ENCODE results near the gene RAB15. TPM values are rescaled to one million over a fixed set of nuclear protein-coding genes. Genes with fewer than 3 reads are reported as not detected.

RAB15 gene
- total and polyA plus RNA-seq, 2 donors (not counting 3 experiments of a cell fraction or from before 2014, with no cell fraction given), result 24.9 to 33.3 TPM

GRCh38 chr14:64956697-64957406 lies 15.3 kb downstream of the RAB15 start:
- H3K9ac ChIP-seq (replicated peaks; ENCODE audit: extremely low read depth, insufficient read depth, low read length), result no peak overlapping the region
- no peak overlapping the region for H3K27ac ChIP-seq (ENCODE audit: insufficient read depth, low read depth, low read length)
- H3K27me3 ChIP-seq (ENCODE audit: control insufficient read depth in 2 of 2, insufficient read depth in 2 of 2, low read length in 2 of 2), result no peaks in the 10 kb centered on the region
- H3K4me2 ChIP-seq (ENCODE audit: insufficient read depth, low read length), result no peak overlapping the region
- intact Hi-C loops (cut with micrococcal nuclease), result no loop called here
- BruUV-seq (replicated peaks), result no TSS peak
- dilution Hi-C loops (cut with MboI; ENCODE audit: extremely low pct_ligation_motif_present, low sequenced_read_pairs), result no loop called here
- DNase-seq (ENCODE audit: low read depth, low spot score), result no peak
- H3K36me3 ChIP-seq (ENCODE audit: control insufficient read depth in 2 of 2, extremely low read depth in 1 of 2, insufficient read depth in 2 of 2, low read length in 2 of 2), result peaks cover 0 to 5% of the 10 kb centered on the region in 2 experiments
- H3K4me3 ChIP-seq (replicated peaks in 1 of 3; ENCODE audit: insufficient read depth in 1 of 3, low read depth in 1 of 3, low read length in 3 of 3), result no peak overlapping the region
- ChIA-PET POLR2A (no interaction called here), CTCF (interaction anchor here (0.6 to 1.4 kb wide), 5 partner anchors 9 to 26 kb away, joined by 3 to 6 read pairs (median 5); no protein-coding TSS in a partner anchor)
- no peaks in the 10 kb centered on the region for H4K20me1 ChIP-seq (replicated peaks; ENCODE audit: control insufficient read depth, extremely low read depth, insufficient read depth, low read length)
- H3K4me1 ChIP-seq (ENCODE audit: control insufficient read depth, extremely low read depth, insufficient read depth, low read length), result no peaks in the 10 kb centered on the region
- no peaks in the 10 kb centered on the region for H3K9me1 ChIP-seq (replicated peaks; ENCODE audit: control insufficient read depth, extremely low read depth, insufficient read depth, low read length)
- FAIRE-seq, result no peak
- H3K9me3 ChIP-seq (replicated peaks; ENCODE audit: control insufficient read depth, insufficient read depth, low read length), result no peaks in the 10 kb centered on the region
- H3K79me2 ChIP-seq (ENCODE audit: control insufficient read depth, insufficient read depth, low read length), result no peaks in the 10 kb centered on the region
- TF ChIP-seq POLR2AphosphoS5 (IDR thresholded peaks at IDR 0.05; ENCODE audit: insufficient read depth, low read depth, low read length) (no peak), EZH2 (IDR thresholded peaks at IDR 0.05; ENCODE audit: borderline replicate concordance, low read depth, low read length, severe bottlenecking) (no peak), CTCF (IDR thresholded peaks at IDR 0.05; ENCODE audit: extremely low read depth in 1 of 2, insufficient read depth in 1 of 2, low read depth in 1 of 2, low read length in 2 of 2) (no peak), JUN (IDR thresholded peaks at IDR 0.05; ENCODE audit: borderline replicate concordance, insufficient read depth, insufficient read length, low read depth) (no peak), POLR2A (IDR thresholded peaks at IDR 0.05; ENCODE audit: low read depth, low read length) (no peak), MYC (IDR thresholded peaks at IDR 0.05; ENCODE audit: low read depth, low read length) (no peak), GATA2 (IDR thresholded peaks at IDR 0.05; ENCODE audit: insufficient read depth, insufficient read length, low read depth, low read length) (no peak), FOS (IDR thresholded peaks at IDR 0.05; ENCODE audit: borderline replicate concordance, insufficient read depth, low read length) (no peak), MAX (IDR thresholded peaks at IDR 0.05; ENCODE audit: insufficient read depth, insufficient read length) (no peak)
- no peak overlapping the region for H2AFZ ChIP-seq (ENCODE audit: low read depth, low read length)

Measured in endothelial cell of umbilical vein (primary cell).